HCT116 (cell line): ENCODE results near the gene GLCE. TPM values are rescaled to one million over a fixed set of nuclear protein-coding genes. Genes with fewer than 3 reads are reported as not detected.

Experiments
- ATAC-seq: fragments of 200-7000 bp; cut with Tn5 transposase; 2 replicates; pipeline ENCODE4 v1.9.1; 2020; ENCODE audit warnings: mild to moderate bottlenecking, moderate library complexity
- BruUV-seq: library from RNA; stranded (reverse); fragments of 400-500 nt; replicated peaks from 2 replicates; lab custom pipeline; 2021; lab: Mats Ljungman, UMichigan
- CTCF ChIA-PET: fragments of 300-600 bp; sonication (Branson Sonifier 250); formaldehyde crosslinking; loops from one replicate; lab custom pipeline; 2021; ENCODE audit warnings: antibody characterized with exemption; lab: Charles Lee
- POLR2A ChIA-PET: fragments of 300-600, 350-600 bp; sonication (Branson Sonifier 250); formaldehyde crosslinking; loops from one replicate; lab custom pipeline; 2021; ENCODE audit warnings: antibody characterized with exemption; lab: Charles Lee
- RAD21 ChIA-PET, 2 experiments: fragments of 300-600 bp; sonication (Branson Sonifier 250); formaldehyde crosslinking; loops; one replicate each; lab custom pipeline; 2023; ENCODE audit warnings: low total read pairs in 2 of 2; ENCODE audit not compliant: uncharacterized antibody in 2 of 2, unreplicated experiment in 2 of 2, low non-redundant PET in 1 of 2; lab: Charles Lee
- DNase-seq: peaks from one replicate; pipeline ENCODE4 v3.0.0-alpha.2; 2010; ENCODE audit warnings: low read depth, low spot score
- H2AFZ ChIP-seq: fragments of 200-600 bp; shearing (Covaris generic), sonication (generic); 2 replicates; pipeline ENCODE4 v1.6.1; 2017; ENCODE audit warnings: low read depth, mixed run types, mixed read lengths, antibody characterized with exemption, low read length; ENCODE audit not compliant: poor library complexity, severe bottlenecking
- H3K27ac ChIP-seq: 2 replicates; pipeline ENCODE4 v1.5.1; 2012; ENCODE audit warnings: low read depth, low read length
- H3K27me3 ChIP-seq: fragments of 200-600 bp; sonication (generic); 2 replicates; pipeline ENCODE4 v1.6.1; 2016; ENCODE audit warnings: mixed run types, low read length, mixed read lengths; ENCODE audit not compliant: insufficient read depth
- H3K36me3 ChIP-seq, 2 experiments: fragments of 200-500 bp in 1 of 2; fragments of 200-600 bp in 1 of 2; sonication (Bioruptor generic) in 1 of 2; sonication (generic) in 1 of 2; 2 replicates each; pipeline versions ENCODE4 v1.5.1 to v1.6.1; 2014 to 2016; ENCODE audit warnings: low read length in 2 of 2, inconsistent platforms in 1 of 2, mixed read lengths in 1 of 2, mixed run types in 1 of 2; ENCODE audit not compliant: insufficient read depth in 2 of 2, control insufficient read depth in 1 of 2
- H3K4me1 ChIP-seq, 2 experiments: fragments of 200-600 bp in 1 of 2; sonication (generic) in 1 of 2; 2 replicates each; pipeline versions ENCODE4 v1.5.1 to v1.6.1; 2012 to 2017; ENCODE audit warnings: low read length in 2 of 2, inconsistent platforms in 1 of 2, mild to moderate bottlenecking in 1 of 2, mixed read lengths in 1 of 2, mixed run types in 1 of 2, moderate library complexity in 1 of 2; ENCODE audit not compliant: insufficient read depth in 2 of 2, control insufficient read depth in 1 of 2
- H3K4me2 ChIP-seq: fragments of 200-600 bp; sonication (generic); 2 replicates; pipeline ENCODE4 v1.6.1; 2017; ENCODE audit warnings: mixed run types, low read length, mixed read lengths
- H3K4me3 ChIP-seq, 2 experiments: fragments of 200-600 bp in 1 of 2; sonication (generic) in 1 of 2; replicated peaks in 1 of 2; 2 replicates each; pipeline ENCODE4 v1.5.1; 2011 to 2016; ENCODE audit warnings: low read length in 2 of 2, control low read depth in 1 of 2, low read depth in 1 of 2, mild to moderate bottlenecking in 1 of 2, mixed read lengths in 1 of 2, mixed run types in 1 of 2
- H3K79me2 ChIP-seq: fragments of 200-600 bp; sonication (generic); 2 replicates; pipeline ENCODE4 v1.6.1; 2017; ENCODE audit warnings: mild to moderate bottlenecking, mixed run types, low read length, moderate library complexity, mixed read lengths; ENCODE audit not compliant: insufficient read depth
- H3K9ac ChIP-seq: fragments of 200-600 bp; sonication (generic); 2 replicates; pipeline ENCODE4 v1.6.1; 2016; ENCODE audit warnings: low read length, mixed read lengths
- H3K9me2 ChIP-seq: fragments of 200-600 bp; sonication (generic), shearing (Covaris generic); 2 replicates; pipeline ENCODE4 v1.6.1; 2017; ENCODE audit warnings: mixed run types, mild to moderate bottlenecking, moderate library complexity; ENCODE audit not compliant: insufficient read depth
- H3K9me3 ChIP-seq, 2 experiments: fragments of 200-500 bp in 1 of 2; fragments of 200-600 bp in 1 of 2; sonication (Bioruptor generic) in 1 of 2; sonication (generic) in 1 of 2; 2 replicates each; pipeline ENCODE4 v1.6.1; 2014 to 2017; ENCODE audit warnings: low read length in 2 of 2, mixed read lengths in 2 of 2, inconsistent platforms in 1 of 2, low read depth in 1 of 2, mild to moderate bottlenecking in 1 of 2, mixed run types in 1 of 2, moderate library complexity in 1 of 2; ENCODE audit not compliant: control insufficient read depth in 1 of 2, insufficient read depth in 1 of 2
- H4K20me1 ChIP-seq: fragments of 200-600 bp; sonication (generic), shearing (Covaris generic); 2 replicates; pipeline ENCODE4 v1.6.1; 2017; ENCODE audit warnings: mixed run types, mild to moderate bottlenecking, moderate library complexity; ENCODE audit not compliant: insufficient read depth
- CEBPB ChIP-seq: IDR thresholded peaks from 2 replicates; pipeline ENCODE4 v1.6.1; 2012; ENCODE audit warnings: low read depth
- EGR1 ChIP-seq: IDR thresholded peaks from 2 replicates; pipeline ENCODE4 v1.6.1; 2012; ENCODE audit warnings: low read depth
- ELF1 ChIP-seq: IDR thresholded peaks from 2 replicates; pipeline ENCODE4 v1.6.1; 2012; ENCODE audit warnings: low read depth, borderline replicate concordance
- EZH2 ChIP-seq: fragments of 200-600 bp; sonication (generic); IDR thresholded peaks from 2 replicates; pipeline ENCODE4 v1.6.1; 2017; ENCODE audit warnings: antibody characterized with exemption, mixed run types
- FOSL1 ChIP-seq: IDR thresholded peaks from 2 replicates; pipeline ENCODE4 v1.6.1; 2012; ENCODE audit warnings: low read depth
- JUND ChIP-seq: IDR thresholded peaks from 2 replicates; pipeline ENCODE4 v1.6.1; 2012
- MAX ChIP-seq: IDR thresholded peaks from 2 replicates; pipeline ENCODE4 v1.6.1; 2012
- POLR2AphosphoS5 ChIP-seq: IDR thresholded peaks from 2 replicates; pipeline ENCODE4 v1.6.1; 2011; ENCODE audit warnings: mild to moderate bottlenecking, low read depth, low read length, moderate library complexity
- RAD21 ChIP-seq: IDR thresholded peaks from 2 replicates; pipeline ENCODE4 v1.6.1; 2012; ENCODE audit warnings: low read depth, mild to moderate bottlenecking
- REST ChIP-seq: IDR thresholded peaks from 2 replicates; pipeline ENCODE4 v1.6.1; 2012; ENCODE audit warnings: low read depth
- SIN3A ChIP-seq: IDR thresholded peaks from 2 replicates; pipeline ENCODE4 v1.6.1; 2012; ENCODE audit warnings: low read depth
- SRF ChIP-seq: IDR thresholded peaks from 2 replicates; pipeline ENCODE4 v1.6.1; 2012; ENCODE audit warnings: low read depth
- TCF7L2 ChIP-seq: IDR thresholded peaks from 2 replicates; pipeline ENCODE4 v1.7.0; 2011; ENCODE audit warnings: borderline replicate concordance, inconsistent platforms; ENCODE audit not compliant: insufficient read depth, insufficient read length; ENCODE audit errors: extremely low read depth
- YY1 ChIP-seq: IDR thresholded peaks from 2 replicates; pipeline ENCODE4 v1.6.1; 2011; ENCODE audit warnings: low read length, low read depth, moderate library complexity, mild to moderate bottlenecking; ENCODE audit not compliant: insufficient replicate concordance; ENCODE audit errors: extremely low read depth
- ZFX ChIP-seq: fragments of 450-650 bp; IDR thresholded peaks from 2 replicates; pipeline ENCODE4 v1.6.1; 2017
- ZNF274 ChIP-seq: fragments of 200-500 bp; sonication (Bioruptor generic); IDR thresholded peaks from 2 replicates; pipeline ENCODE4 v1.6.1; 2014; ENCODE audit warnings: mild to moderate bottlenecking, low read depth, low read length, inconsistent platforms
- intact Hi-C: fragments of 100-400 bp; cut with micrococcal nuclease; formaldehyde crosslinking; loops from 2 replicates; pipeline ENCODE4 v1.10.0; 2022
- total RNA-seq: library from RNA; stranded (reverse); gene quantifications from one replicate; pipeline ENCODE4 v1.2.1, GENCODE V29; 2021; ENCODE audit not compliant: unreplicated experiment

Gene GLCE
- total RNA-seq, 1 experiment from 2014 or later: 22.2 TPM

GRCh38 chr15:69210574-69210973, 50.1 kb downstream of the GLCE start:
- no peaks in the 10 kb centered on the region for H3K4me1 ChIP-seq
- BruUV-seq: no TSS peak
- POLR2A ChIA-PET: no interaction called here

More at GRCh38 chr15:69210574-69210973, 50.1 kb downstream of the GLCE start:
- Histone ChIP-seq H3K27ac (no peak overlapping the region), H3K4me2 (no peak overlapping the region), H4K20me1 (no peaks in the 10 kb centered on the region), H3K9ac (no peak overlapping the region), H3K79me2 (no peaks in the 10 kb centered on the region), H2AFZ (no peak overlapping the region), H3K27me3 (no peaks in the 10 kb centered on the region), H3K4me3 (no peak overlapping the region), H3K36me3 (no peaks in the 10 kb centered on the region), H3K9me3 (no peaks in the 10 kb centered on the region), H3K9me2 (no peaks in the 10 kb centered on the region)
- CTCF ChIA-PET: interaction anchor here (0.6 kb wide), 1 partner anchor 229 kb away, joined by 3 read pairs; no protein-coding TSS in a partner anchor
- no peak for ATAC-seq
- TF ChIP-seq RAD21 (no peak), SIN3A (no peak), EGR1 (no peak), FOSL1 (no peak), JUND (no peak), ZNF274 (no peak), SRF (no peak), MAX (no peak), EZH2 (no peak), ELF1 (no peak), YY1 (no peak), POLR2AphosphoS5 (no peak), CEBPB (no peak), REST (no peak), TCF7L2 (no peak), ZFX (no peak)
- DNase-seq: no peak
- RAD21 ChIA-PET: no interaction called here
- intact Hi-C loops: no loop called here
